GM12872 (cell line): ENCODE results near the gene ZNF407.

Experiments
- CTCF ChIP-seq: IDR thresholded peaks from 3 replicates; pipeline ENCODE4 v1.5.1; 2011; ENCODE audit warnings: low read depth, mild to moderate bottlenecking, low read length, moderate library complexity; ENCODE audit not compliant: insufficient read depth

Gene ZNF407

DNA sequence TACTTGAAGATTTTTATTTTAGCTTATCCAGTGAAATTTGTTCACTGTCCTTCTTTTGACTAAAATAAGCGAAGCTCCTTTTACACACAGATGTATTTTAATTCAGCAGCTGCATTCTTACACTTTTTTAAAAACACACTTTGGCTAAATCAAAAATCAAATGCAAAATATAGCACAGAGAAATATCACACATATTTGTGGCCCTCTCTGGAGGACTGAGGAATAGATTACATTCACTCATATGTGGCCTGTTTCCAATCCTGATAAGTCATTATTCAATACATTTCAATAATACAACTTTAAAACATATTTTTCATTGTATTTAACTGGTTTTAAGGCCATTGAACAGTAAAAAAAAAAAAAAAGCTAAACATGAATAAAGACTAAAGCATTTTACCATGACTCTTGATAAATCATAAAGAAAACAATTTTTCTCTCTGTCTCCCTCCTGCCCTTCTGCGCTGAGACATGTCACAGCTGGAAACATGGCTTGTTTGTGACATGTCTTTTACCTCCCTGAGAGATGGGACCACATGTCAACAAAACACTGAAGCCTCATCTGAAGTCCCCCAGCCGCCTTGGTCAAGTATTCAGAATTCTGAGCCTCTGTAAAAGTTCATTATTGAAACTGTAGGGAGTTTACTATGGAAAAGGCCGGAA lies 221.0 kb downstream of the ZNF407 start:
- no peak for TF ChIP-seq CTCF

DNA sequence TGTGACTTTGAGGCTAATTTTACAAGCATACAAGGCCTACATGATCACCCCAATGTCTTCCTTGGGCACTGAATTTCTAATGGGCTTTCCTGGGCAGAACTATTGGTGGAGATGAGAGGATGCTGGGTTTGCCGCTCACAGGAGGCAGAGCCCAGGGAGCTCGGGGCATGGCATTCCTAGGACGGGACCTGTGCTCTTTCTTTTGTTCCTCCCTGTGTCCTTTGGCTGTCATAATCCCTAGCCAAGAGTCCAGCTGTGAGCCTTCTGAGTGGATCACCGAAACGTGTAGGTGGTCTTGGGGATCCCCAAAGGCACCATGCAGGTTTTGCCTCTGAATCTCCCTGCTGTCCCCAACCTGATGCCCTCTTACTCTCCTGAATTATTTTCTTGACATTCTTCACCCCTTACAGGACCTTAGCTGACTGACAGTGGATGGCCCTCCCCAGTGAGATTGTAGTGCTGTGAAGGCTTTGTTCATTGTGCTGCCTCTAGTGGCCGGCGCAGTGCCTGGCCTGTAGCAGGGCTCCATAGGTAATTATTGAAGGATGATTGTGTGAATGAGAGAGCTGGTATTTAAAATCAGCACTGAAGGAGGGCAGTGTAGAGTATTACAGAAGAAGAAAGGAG lies 221.9 kb downstream of the ZNF407 start:
- peak; percentile 61 for TF ChIP-seq CTCF

DNA sequence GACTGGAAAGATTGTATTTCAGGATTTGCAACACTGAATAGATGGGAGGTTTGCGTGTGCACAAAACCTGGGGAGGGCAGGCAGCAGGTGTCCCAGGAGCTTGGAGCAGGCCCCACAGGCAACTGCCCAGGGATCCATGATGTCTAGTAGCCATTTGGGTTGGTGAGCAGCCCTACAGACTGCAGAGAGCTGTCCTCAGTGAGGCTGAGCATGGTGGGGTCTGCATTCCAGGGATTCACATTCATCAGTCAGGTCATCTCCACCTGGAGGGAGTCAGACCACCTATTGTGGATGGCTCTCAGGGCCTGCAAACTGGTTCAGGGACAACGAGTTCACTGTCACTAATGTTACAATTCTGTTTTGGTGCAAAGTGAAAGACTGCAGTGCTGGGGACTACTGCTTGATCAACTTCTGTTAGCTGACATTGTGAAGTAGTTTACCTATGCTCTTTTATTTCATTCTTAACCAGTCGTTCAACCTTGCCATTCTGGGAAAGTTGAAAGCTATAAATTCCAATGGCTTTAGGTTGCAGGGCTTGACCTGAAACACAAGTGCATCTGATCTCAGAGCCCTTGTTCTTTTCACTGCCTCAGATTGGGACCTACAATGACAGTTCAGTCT lies 222.6 kb downstream of the ZNF407 start:
- no peak for TF ChIP-seq CTCF

DNA sequence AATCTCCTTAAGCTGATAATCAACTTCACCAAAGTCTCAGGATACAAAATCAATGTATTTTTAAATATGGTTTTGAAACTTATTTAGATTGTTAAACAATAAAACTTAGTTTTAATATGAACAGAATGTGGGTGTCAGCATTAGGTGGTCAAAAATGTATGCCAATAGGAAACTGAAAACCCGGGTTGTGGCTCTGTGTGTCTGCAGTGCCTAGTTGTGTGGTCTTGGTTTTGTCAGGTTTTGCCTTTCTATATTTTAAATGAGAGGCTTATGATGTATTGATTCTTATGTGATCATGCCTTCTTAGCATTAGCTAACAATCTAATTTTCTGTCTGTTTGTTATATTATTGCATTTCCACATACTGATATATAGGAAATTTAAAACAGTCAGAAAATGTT lies 227.8 kb downstream of the ZNF407 start:
- TF ChIP-seq CTCF, result no peak

GRCh38 chr18:74826572-74826971 lies 228.9 kb downstream of the ZNF407 start:
- TF ChIP-seq CTCF, result no peak

DNA sequence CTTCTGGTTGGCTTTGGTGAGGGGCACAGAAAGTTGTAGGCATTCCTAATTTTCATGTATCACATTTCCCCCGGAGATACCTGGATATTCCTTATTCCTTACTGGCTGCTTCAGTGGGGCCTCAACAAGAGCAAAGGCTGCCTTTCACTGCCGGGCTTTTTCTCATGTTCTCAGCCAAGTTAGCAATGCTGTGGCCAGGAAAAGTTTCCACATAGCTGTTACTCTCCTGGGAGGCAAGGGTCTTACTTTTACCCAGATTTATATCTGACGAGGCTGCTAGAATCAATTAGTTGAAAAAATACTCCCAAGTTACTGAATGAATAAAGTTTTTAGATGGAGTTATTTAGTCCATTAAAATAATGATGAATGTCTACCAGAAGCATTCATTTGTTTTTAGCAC lies 230.5 kb downstream of the ZNF407 start:
- no peak for TF ChIP-seq CTCF

- no peak for TF ChIP-seq CTCF
These were observed 234.0 kb downstream of the ZNF407 start for GRCh38 chr18:74831571-74832250.
